Colonic mucosa (tissue), 4 donors: ENCODE data around the gene PASK. TPM values are rescaled to one million over a fixed set of nuclear protein-coding genes. Genes with fewer than 3 reads are reported as not detected.

Experiments
- DNase-seq: peaks from one replicate; pipeline ENCODE4 v3.0.0-alpha.2; 2020
- H3K27ac ChIP-seq: fragments of 200-600 bp; one replicate; pipeline ENCODE4 v1.8.0; 2021
- H3K27me3 ChIP-seq: fragments of 200-600 bp; one replicate; pipeline ENCODE4 v1.8.0; 2021
- H3K36me3 ChIP-seq: fragments of 200-600 bp; one replicate; pipeline ENCODE4 v1.8.0; 2021
- H3K4me1 ChIP-seq: fragments of 200-600 bp; one replicate; pipeline ENCODE4 v1.8.0; 2021; ENCODE audit warnings: mild to moderate bottlenecking
- H3K4me3 ChIP-seq: fragments of 200-600 bp; one replicate; pipeline ENCODE4 v1.8.0; 2021
- H3K9ac ChIP-seq, 2 donors: one replicate each; pipeline ENCODE4 v1.7.0; 2013; ENCODE audit warnings: control low read depth in 2 of 2, low read depth in 2 of 2, low read length in 2 of 2
- H3K9me3 ChIP-seq: fragments of 200-600 bp; one replicate; pipeline ENCODE4 v1.8.0; 2021
- intact Hi-C: fragments of 100-400 bp; cut with DNase I; formaldehyde crosslinking; loops from one replicate; pipeline ENCODE4 v1.14.1; 2022
- total RNA-seq, 2 donors: library from RNA; stranded (reverse); fragmentation: NEBNext Ultra II Directional in 1 of 2; extraction: Animal tissue kit (Norgen Biotek cat#: 25700) in 1 of 2; gene quantifications; one replicate each; pipeline ENCODE4 v1.2.1, GENCODE V29; 2021
- TF ChIP-seq, protein P1 (sequence below): fragments of 200-600 bp; IDR thresholded peaks from one replicate; pipeline ENCODE4 v1.8.0; 2022; ENCODE audit warnings: antibody characterized with exemption, mild to moderate bottlenecking
- donor health status: healthy.
- donor health status: DM: no; HTN: no; CAD: no.
- donor health status: DM: no; HTN: no; CAD: no.

Gene PASK
- total RNA-seq, 2 donors from 2014 or later = 5.6 to 39.2 TPM

DNA sequence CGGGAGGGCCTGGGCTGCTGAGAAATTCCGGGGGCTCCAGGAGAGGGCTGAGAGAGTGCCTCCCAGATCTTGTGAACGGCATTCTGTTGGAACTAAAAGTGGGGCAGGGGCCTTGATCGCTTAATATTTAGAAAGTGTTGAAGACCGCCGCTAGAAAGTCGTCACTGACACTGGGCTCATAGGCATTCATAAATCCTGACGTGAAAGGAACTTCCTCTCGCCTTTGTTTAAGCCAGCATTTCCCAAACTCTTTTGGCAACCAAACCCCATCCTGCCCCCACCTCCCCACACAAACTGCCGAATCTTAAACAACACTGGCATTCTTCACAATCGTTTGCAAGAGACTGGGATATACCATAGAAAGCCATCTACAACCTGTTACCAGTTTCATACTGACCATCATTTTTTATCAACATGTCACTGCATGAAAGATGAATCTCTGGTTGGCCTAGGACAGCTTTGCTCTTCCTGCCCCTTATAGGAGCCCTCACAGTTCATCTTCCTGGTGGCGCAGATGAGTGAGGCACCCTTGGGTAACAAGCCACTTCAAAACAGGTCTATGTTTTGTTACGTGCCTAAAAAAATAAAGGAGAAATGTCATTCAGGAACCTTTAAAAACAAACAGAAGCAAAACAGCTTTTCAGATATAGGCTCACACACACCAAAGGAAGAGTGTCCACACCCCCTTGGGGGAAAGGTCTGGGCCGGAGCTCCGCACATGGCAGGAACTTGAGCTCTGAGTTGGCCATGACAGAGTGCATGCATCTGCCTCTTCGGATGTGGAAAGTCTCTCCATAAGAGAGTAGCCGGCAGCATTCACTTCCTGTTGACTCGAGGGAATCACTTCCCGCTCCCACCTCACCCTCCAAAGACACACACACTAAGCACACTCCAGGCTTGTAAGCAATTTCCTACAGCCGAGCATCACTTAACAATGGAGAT lies 60.2 kb downstream of the PASK start:
- H3K36me3 ChIP-seq = no peaks in the 10 kb centered on the region

DNA sequence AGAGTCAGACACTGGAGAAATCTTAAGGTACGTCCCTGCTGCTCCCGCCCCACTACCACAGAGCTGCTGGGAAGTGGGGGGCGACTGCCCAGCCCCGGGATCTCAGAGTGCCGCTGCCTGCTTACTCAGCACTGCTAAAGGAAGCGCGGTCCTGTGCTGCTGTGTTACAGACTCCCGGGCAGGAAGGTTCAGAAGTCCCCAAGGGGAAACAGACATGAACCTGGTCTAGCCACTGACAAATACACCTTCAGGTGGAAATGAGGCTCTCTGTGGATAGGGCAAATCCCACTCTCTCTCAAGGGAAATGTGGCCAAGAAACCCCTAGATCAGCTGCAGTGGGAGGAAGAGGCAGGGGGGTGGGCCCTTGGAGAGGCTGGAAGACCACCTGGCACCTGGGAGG lies 60.9 kb downstream of the PASK start:
- Histone ChIP-seq H3K9me3 (no peaks in the 10 kb centered on the region), H3K4me1 (no peaks in the 10 kb centered on the region), H3K36me3 (no peaks in the 10 kb centered on the region), H3K9ac (no peak overlapping the region), H3K4me3 (no peak overlapping the region), H3K27ac (no peak overlapping the region), H3K27me3 (no peaks in the 10 kb centered on the region)
- TF ChIP-seq, protein P1, sequence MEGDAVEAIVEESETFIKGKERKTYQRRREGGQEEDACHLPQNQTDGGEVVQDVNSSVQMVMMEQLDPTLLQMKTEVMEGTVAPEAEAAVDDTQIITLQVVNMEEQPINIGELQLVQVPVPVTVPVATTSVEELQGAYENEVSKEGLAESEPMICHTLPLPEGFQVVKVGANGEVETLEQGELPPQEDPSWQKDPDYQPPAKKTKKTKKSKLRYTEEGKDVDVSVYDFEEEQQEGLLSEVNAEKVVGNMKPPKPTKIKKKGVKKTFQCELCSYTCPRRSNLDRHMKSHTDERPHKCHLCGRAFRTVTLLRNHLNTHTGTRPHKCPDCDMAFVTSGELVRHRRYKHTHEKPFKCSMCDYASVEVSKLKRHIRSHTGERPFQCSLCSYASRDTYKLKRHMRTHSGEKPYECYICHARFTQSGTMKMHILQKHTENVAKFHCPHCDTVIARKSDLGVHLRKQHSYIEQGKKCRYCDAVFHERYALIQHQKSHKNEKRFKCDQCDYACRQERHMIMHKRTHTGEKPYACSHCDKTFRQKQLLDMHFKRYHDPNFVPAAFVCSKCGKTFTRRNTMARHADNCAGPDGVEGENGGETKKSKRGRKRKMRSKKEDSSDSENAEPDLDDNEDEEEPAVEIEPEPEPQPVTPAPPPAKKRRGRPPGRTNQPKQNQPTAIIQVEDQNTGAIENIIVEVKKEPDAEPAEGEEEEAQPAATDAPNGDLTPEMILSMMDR = no peak
- intact Hi-C loops = no loop called here
- DNase-seq = no peak

More for the DNA sequence above, 60.2 kb downstream of the PASK start:
- no peak overlapping the region for H3K4me3 ChIP-seq
- TF ChIP-seq, protein P1 = no peak
- H3K27me3 ChIP-seq = no peaks in the 10 kb centered on the region
- DNase-seq = no peak
- no peak overlapping the region for H3K9ac ChIP-seq
- no peaks in the 10 kb centered on the region for H3K9me3 ChIP-seq
- H3K27ac ChIP-seq = no peak overlapping the region
- H3K4me1 ChIP-seq = no peaks in the 10 kb centered on the region
- intact Hi-C loops = no loop called here

DNA sequence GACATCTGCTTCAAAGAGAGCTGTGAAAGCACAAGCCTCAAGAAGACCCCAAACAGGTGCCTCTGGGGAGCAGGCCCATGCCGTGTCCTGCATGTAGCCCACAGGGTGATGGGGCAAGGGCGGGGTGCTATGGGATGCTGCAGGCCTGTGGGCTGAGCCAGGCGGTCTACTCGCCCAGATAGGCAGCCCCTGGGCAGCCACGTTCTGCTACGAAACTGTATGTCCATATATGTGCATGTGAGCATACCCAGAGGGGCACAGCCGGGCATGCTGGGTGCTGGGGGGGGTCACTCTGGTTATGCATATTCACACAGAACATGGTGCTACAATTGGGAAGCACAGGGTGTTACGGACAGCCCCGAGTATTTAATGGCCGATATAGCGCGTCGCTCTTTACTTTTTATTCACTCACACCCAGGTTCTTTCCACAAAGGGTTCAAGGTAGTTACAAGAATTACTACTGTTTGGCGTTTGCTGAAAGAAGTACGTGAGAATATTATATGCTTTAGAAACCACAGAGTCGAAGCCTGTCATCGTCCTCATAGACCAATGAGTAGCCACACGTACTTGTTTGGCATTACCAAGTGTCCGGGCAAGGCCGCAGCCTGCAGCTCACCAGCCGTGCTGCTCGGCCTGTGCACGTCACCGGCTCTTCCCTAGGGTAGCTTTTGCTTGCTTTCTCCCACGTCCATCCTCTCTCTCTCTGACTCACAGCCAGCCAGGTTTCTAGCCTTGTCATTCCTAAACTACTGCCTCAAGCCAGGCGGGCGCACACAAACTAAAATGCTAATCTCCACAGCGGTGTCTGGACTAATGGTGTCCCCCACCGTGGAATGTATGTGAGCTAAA lies 61.6 kb downstream of the PASK start:
- Histone ChIP-seq H3K36me3 (no peaks in the 10 kb centered on the region), H3K9ac (no peak overlapping the region), H3K4me1 (no peaks in the 10 kb centered on the region), H3K27ac (no peak overlapping the region), H3K4me3 (no peak overlapping the region), H3K27me3 (no peaks in the 10 kb centered on the region), H3K9me3 (no peaks in the 10 kb centered on the region)
- intact Hi-C loops = no loop called here
- no peak for DNase-seq
- TF ChIP-seq, protein P1 = no peak

DNA sequence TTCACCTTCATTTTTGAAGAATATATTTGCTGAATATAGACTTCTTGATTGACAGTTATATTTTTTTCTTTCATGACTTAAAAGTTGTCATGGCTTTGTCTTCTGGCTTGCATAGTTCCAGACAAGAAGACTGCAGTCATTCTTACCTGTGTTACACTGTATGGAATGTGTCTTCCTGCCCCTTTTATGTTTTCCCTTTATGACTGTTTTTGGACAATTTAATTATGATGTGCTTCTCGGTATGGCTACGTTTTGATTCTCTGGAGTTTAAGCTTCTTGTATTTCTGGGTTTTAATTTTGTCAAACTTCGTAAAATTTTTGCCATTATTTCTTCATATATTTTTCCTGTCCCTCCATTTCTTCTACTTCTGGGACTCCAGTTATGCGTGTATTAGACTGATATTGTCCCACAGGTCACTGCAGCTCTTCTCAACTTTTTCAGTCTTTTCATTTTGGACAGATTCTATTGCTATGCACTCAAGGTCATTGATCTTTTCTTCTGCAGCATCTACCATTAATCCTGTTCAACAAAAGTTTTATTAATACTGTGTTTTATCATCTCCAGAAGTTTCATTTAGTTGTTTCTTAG lies 64.3 kb downstream of the PASK start:
- DNase-seq = no peak
- H3K36me3 ChIP-seq = no peaks in the 10 kb centered on the region
- TF ChIP-seq, protein P1 = no peak

DNA sequence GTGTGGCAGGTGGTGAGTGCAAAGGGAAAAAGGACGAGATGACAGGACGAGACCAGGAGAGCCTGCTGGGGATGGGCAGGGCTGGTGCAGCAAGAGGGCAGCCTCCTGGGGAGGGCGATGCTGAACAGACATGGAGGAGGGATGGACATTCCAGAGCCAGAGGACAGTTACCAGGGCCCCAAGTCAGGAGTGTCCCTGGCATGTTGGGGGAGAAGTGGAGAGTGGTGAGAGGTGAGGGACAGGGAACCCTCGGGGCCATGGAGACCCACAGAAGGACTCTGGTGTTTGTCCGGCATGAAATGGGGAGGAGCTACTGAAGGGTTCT lies 66.2 kb downstream of the PASK start:
- Histone ChIP-seq H3K9me3 (no peaks in the 10 kb centered on the region), H3K36me3 (no peaks in the 10 kb centered on the region), H3K27me3 (no peaks in the 10 kb centered on the region), H3K4me1 (peaks cover 3% of the 10 kb centered on the region), H3K4me3 (no peak overlapping the region), H3K9ac (no peak overlapping the region), H3K27ac (no peak overlapping the region)
- intact Hi-C loops = no loop called here
- TF ChIP-seq, protein P1 = no peak
- no peak for DNase-seq

More for the DNA sequence above, 64.3 kb downstream of the PASK start:
- H3K27me3 ChIP-seq = no peaks in the 10 kb centered on the region
- H3K27ac ChIP-seq = no peak overlapping the region
- H3K9ac ChIP-seq = no peak overlapping the region
- H3K9me3 ChIP-seq = no peaks in the 10 kb centered on the region
- peaks cover 3% of the 10 kb centered on the region for H3K4me1 ChIP-seq
- H3K4me3 ChIP-seq = no peak overlapping the region
- intact Hi-C loops = no loop called here
